ENCODE results near the gene CNN2.

GRCh38 chr19:1070576-1070930, 44.1 kb downstream of the CNN2 start:
- no peak for TF ChIP-seq FOXK1 (CRISPR knock-in tag; IDR thresholded peaks at IDR 0.05; ENCODE audit: borderline replicate concordance, low read depth)
- TF ChIP-seq MYC (CRISPR knock-in tag; IDR thresholded peaks at IDR 0.05; ENCODE audit: borderline replicate concordance), result no peak
- TF ChIP-seq NR2F2 (IDR thresholded peaks at IDR 0.05; ENCODE audit: borderline replicate concordance, low read depth), result no peak
- TF ChIP-seq ZNF142 (CRISPR knock-in tag; IDR thresholded peaks at IDR 0.05), result no peak
- TF ChIP-seq CCAR2 (optimal IDR thresholded peaks at IDR 0.05; ENCODE audit: low read depth, low read length), result no peak
- no peak for TF ChIP-seq MED1 (CRISPR knock-in tag; IDR thresholded peaks at IDR 0.05)

Data from HepG2 (cell line).